Nephron progenitor cell (in vitro differentiated cells): ENCODE data around the gene MACROH2A1.

Source experiments
- DNase-seq: peaks from one replicate; pipeline ENCODE4 v3.0.0; 2021
- H3K27ac Mint-ChIP-seq: 2 replicates; pipeline ENCODE4 v1.8.0; 2021; ENCODE audit warnings: mild to moderate bottlenecking, moderate library complexity, mixed read lengths
- H3K27me3 Mint-ChIP-seq: 2 replicates; pipeline ENCODE4 v1.8.0; 2021; ENCODE audit warnings: mild to moderate bottlenecking, low read depth, mixed read lengths; ENCODE audit not compliant: poor library complexity
- H3K36me3 Mint-ChIP-seq: 2 replicates; pipeline ENCODE4 v1.8.0; 2021; ENCODE audit warnings: low read depth, mixed read lengths
- H3K4me1 Mint-ChIP-seq: 2 replicates; pipeline ENCODE4 v1.8.0; 2021; ENCODE audit warnings: mixed read lengths
- H3K4me3 Mint-ChIP-seq: 2 replicates; pipeline ENCODE4 v1.8.0; 2021; ENCODE audit warnings: mild to moderate bottlenecking, moderate library complexity, mixed read lengths
- H3K9me3 Mint-ChIP-seq: 2 replicates; pipeline ENCODE4 v1.8.0; 2021; ENCODE audit warnings: mild to moderate bottlenecking, moderate library complexity, mixed read lengths
- CTCF ChIP-seq: fragments of 200-600 bp; sonication (generic); IDR thresholded peaks from 2 replicates; pipeline ENCODE4 v1.5.0; 2021; ENCODE audit warnings: antibody characterized with exemption

Gene MACROH2A1

GRCh38 chr5:135426102-135427082 lies 27.4 kb upstream of the MACROH2A1 start:
- Mint-ChIP-seq H3K9me3 (peaks cover 30% of the 10 kb centered on the region), H3K4me3 (no peak overlapping the region), H3K4me1 (peaks cover 18% of the 10 kb centered on the region), H3K27ac (no peak overlapping the region), H3K36me3 (peaks cover 15% of the 10 kb centered on the region), H3K27me3 (peaks cover 7% of the 10 kb centered on the region)
- DNase-seq: no peak
- TF ChIP-seq CTCF: peak; percentile 51

GRCh38 chr5:135425641-135426040 lies 26.6 kb upstream of the MACROH2A1 start:
- H3K36me3 Mint-ChIP-seq: peaks cover 15% of the 10 kb centered on the region
- H3K27me3 Mint-ChIP-seq: peaks cover 14% of the 10 kb centered on the region
- DNase-seq: no peak
- H3K4me1 Mint-ChIP-seq: peaks cover 18% of the 10 kb centered on the region
- no peak overlapping the region for H3K27ac Mint-ChIP-seq
- no peak overlapping the region for H3K4me3 Mint-ChIP-seq
- no peak for TF ChIP-seq CTCF
- peaks cover 30% of the 10 kb centered on the region for H3K9me3 Mint-ChIP-seq

GRCh38 chr5:135423846-135424168 lies 24.8 kb upstream of the MACROH2A1 start:
- Mint-ChIP-seq H3K4me1 (no peaks in the 10 kb centered on the region), H3K9me3 (peaks cover 25% of the 10 kb centered on the region), H3K27ac (no peak overlapping the region), H3K36me3 (peaks cover 8% of the 10 kb centered on the region), H3K4me3 (no peak overlapping the region), H3K27me3 (peaks cover 20% of the 10 kb centered on the region)
- DNase-seq: no peak
- no peak for TF ChIP-seq CTCF

- Mint-ChIP-seq H3K4me3 (no peak overlapping the region), H3K27me3 (peaks cover 20% of the 10 kb centered on the region)
Measured at GRCh38 chr5:135423146-135423845, 24.3 kb upstream of the MACROH2A1 start.

GRCh38 chr5:135422419-135422818 lies 23.4 kb upstream of the MACROH2A1 start:
- Mint-ChIP-seq H3K27ac (no peak overlapping the region), H3K4me3 (no peak overlapping the region), H3K9me3 (peaks cover 13% of the 10 kb centered on the region), H3K27me3 (peaks cover 26% of the 10 kb centered on the region), H3K36me3 (no peaks in the 10 kb centered on the region), H3K4me1 (no peaks in the 10 kb centered on the region)
- TF ChIP-seq CTCF: no peak
- DNase-seq: no peak

More at GRCh38 chr5:135423146-135423845, 24.3 kb upstream of the MACROH2A1 start:
- TF ChIP-seq CTCF: no peak
- Mint-ChIP-seq H3K4me1 (no peaks in the 10 kb centered on the region), H3K9me3 (peaks cover 20% of the 10 kb centered on the region), H3K27ac (no peak overlapping the region), H3K36me3 (peaks cover 2% of the 10 kb centered on the region)
- no peak for DNase-seq
